HepG2 (cell line): ENCODE measurements around the gene ADCY1.
"Not testable (repeated sequence)": the region's sequence is repeated elsewhere in the genome, so short reads cannot be mapped to it uniquely, and the experiment has no call there.

Experiments used
- EZH2 ChIP-seq: conservative IDR thresholded peaks from 2 replicates; pipeline ENCODE4 v1.6.1; 2012; ENCODE audit warnings: mild to moderate bottlenecking, low read depth, low read length, moderate library complexity
- POLR2A ChIP-seq, 2 experiments: IDR thresholded peaks; 2 replicates each; pipeline ENCODE4 v1.6.1; 2011; ENCODE audit warnings: low read depth in 2 of 2, low read length in 2 of 2, mild to moderate bottlenecking in 1 of 2, moderate library complexity in 1 of 2; ENCODE audit not compliant: insufficient read depth in 1 of 2
- RARG ChIP-seq: sonication (generic); formaldehyde crosslinking; IDR thresholded peaks from 2 replicates; pipeline ENCODE4 v1.4.0; 2020; ENCODE audit warnings: low read depth, mild to moderate bottlenecking, missing genetic modification reagents
- ZNF282 ChIP-seq: fragments of 450-650 bp; IDR thresholded peaks from 2 replicates; pipeline ENCODE4 v1.6.1; 2018; ENCODE audit not compliant: partially characterized antibody
- ZNF674 ChIP-seq: sonication (generic); formaldehyde crosslinking; IDR thresholded peaks from 2 replicates; pipeline ENCODE4 v1.5.0; 2020; ENCODE audit warnings: low read depth, mild to moderate bottlenecking, missing genetic modification reagents
- TF ChIP-seq, protein P1 (sequence below): IDR thresholded peaks from 2 replicates; pipeline ENCODE4 v1.6.1; 2016; ENCODE audit warnings: missing genetic modification reagents, missing compliant biosample characterization

DNA sequence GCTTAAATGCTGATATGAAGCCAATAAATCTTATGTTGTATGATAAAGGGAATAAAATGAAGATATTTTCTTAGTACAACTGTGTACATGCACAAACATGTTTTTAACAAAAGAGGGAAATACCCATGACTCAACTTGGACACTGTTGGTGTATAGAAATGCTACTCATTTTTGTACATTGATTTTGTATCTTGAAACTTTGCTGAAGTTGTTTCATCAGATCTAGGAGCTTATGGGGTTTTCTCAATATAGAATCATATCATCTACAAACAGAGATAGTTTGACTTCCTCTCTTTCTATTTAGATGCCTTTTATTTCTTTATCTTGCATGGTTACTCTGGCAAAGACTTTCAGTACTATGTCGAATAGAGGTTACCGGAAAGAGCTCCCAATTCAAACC is 25.3 kb upstream of the ADCY1 start:
- TF ChIP-seq, protein P1, sequence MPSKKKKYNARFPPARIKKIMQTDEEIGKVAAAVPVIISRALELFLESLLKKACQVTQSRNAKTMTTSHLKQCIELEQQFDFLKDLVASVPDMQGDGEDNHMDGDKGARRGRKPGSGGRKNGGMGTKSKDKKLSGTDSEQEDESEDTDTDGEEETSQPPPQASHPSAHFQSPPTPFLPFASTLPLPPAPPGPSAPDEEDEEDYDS (CRISPR knock-in tag): not testable (repeated sequence)
- not testable (repeated sequence) for TF ChIP-seq EZH2; ZNF674; ZNF282; POLR2A (IDR thresholded peaks at IDR 0.05; ENCODE audit: insufficient read depth in 1 of 2, low read depth in 2 of 2, low read length in 2 of 2); RARG (CRISPR knock-in tag)
